Measurements from ENCODE around the gene INPP4B.

INPP4B gene

DNA sequence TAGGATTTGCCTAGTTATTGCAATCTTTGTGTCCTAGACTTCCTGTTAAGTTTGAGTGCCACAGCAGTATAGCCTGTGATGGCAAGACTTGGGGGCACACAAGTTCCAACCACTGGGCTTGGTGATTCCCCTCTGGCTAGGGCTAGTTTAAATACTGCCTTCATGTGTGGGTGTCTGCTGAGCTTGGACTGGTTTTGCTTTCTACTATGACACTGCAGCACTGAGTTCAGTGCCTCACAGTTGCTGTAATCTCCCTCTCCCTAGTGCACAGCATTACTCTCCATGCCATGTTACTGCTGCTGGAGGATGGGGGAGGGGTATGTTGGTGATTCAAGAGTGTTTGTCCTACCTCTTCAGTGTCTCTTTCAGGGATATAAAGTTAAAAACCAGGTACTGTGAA, 830.1 kb downstream of the INPP4B start:
- H4K12ac ChIP-seq (ENCODE audit: low read depth, low read length): no peak overlapping the region
- H3K4me1 ChIP-seq (ENCODE audit: control insufficient read depth in 1 of 2, insufficient read depth in 2 of 2, low read length in 2 of 2): no peaks in the 10 kb centered on the region
- no peak overlapping the region for H3K18ac ChIP-seq (ENCODE audit: low read length)
- no peaks in the 10 kb centered on the region for H3K79me2 ChIP-seq (ENCODE audit: control insufficient read depth, insufficient read depth, low read length, poor library complexity)
- no peak overlapping the region for H2BK12ac ChIP-seq (ENCODE audit: low read length)
- H3K23ac ChIP-seq (ENCODE audit: low read length): peak overlapping the region; percentile 80
- no peak overlapping the region for H4K8ac ChIP-seq (ENCODE audit: low read depth, low read length)
- no peaks in the 10 kb centered on the region for H3K27me3 ChIP-seq (ENCODE audit: insufficient read depth, low read length)
- H3K79me1 ChIP-seq (ENCODE audit: low read length): no peaks in the 10 kb centered on the region
- DNase-seq: no peak
- no peak overlapping the region for H3K4ac ChIP-seq (ENCODE audit: low read depth, low read length)
- no peak overlapping the region for H4K91ac ChIP-seq (ENCODE audit: low read depth, low read length)
- H3K9me3 ChIP-seq (ENCODE audit: insufficient read depth, low read depth, low read length): no peaks in the 10 kb centered on the region
- no peaks in the 10 kb centered on the region for H3K36me3 ChIP-seq (ENCODE audit: control insufficient read depth in 1 of 2, insufficient read depth in 2 of 2, low read length in 2 of 2)
- H2BK5ac ChIP-seq (ENCODE audit: low read depth, low read length, poor library complexity): no peak overlapping the region
- H3K14ac ChIP-seq (ENCODE audit: low read length): no peak overlapping the region
- H3K4me2 ChIP-seq (ENCODE audit: low read length): no peak overlapping the region
- no peak overlapping the region for H2BK120ac ChIP-seq (ENCODE audit: insufficient read depth, low read length, poor library complexity)
- no peak overlapping the region for H2AFZ ChIP-seq (ENCODE audit: insufficient read depth, low read length, poor library complexity)
- H3K4me3 ChIP-seq (ENCODE audit: low read depth, low read length): no peak overlapping the region
- no peak overlapping the region for H2AK5ac ChIP-seq (ENCODE audit: low read length)
- peak overlapping the region; percentile 26 for H3K9ac ChIP-seq (ENCODE audit: low read length)
- H3K27ac ChIP-seq (ENCODE audit: low read depth, low read length): no peak overlapping the region

DNA sequence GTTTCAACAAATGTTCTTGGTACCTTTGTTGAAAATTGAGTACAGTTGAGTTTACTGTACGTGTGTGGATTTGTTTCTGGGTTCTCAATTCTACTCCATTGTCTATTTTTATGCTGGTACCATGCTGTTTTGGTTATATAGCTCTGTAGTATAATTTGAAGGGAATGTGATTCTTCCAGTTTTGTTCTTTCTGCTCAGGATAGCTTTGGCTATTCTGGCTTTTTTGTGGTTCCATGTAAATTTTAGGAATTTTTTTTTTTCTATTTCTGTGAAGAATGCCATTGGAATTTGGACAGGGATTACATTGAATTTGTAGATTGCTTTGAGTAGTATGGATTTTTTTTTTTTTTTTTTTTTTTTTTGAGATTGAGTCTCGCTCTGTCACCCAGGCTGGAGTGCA, 836.4 kb downstream of the INPP4B start:
- no peak overlapping the region for H2BK5ac ChIP-seq (ENCODE audit: low read depth, low read length, poor library complexity)
- H3K27ac ChIP-seq (ENCODE audit: low read depth, low read length): no peak overlapping the region
- no peak overlapping the region for H2AK5ac ChIP-seq (ENCODE audit: low read length)
- H3K4me2 ChIP-seq (ENCODE audit: low read length): no peak overlapping the region
- H4K8ac ChIP-seq (ENCODE audit: low read depth, low read length): no peak overlapping the region
- H3K4me3 ChIP-seq (ENCODE audit: low read depth, low read length): no peak overlapping the region
- H3K27me3 ChIP-seq (ENCODE audit: insufficient read depth, low read length): no peaks in the 10 kb centered on the region
- H4K12ac ChIP-seq (ENCODE audit: low read depth, low read length): no peak overlapping the region
- H3K9me3 ChIP-seq (ENCODE audit: insufficient read depth, low read depth, low read length): no peaks in the 10 kb centered on the region
- no peaks in the 10 kb centered on the region for H3K79me1 ChIP-seq (ENCODE audit: low read length)
- H4K91ac ChIP-seq (ENCODE audit: low read depth, low read length): no peak overlapping the region
- no peak overlapping the region for H3K4ac ChIP-seq (ENCODE audit: low read depth, low read length)
- H3K14ac ChIP-seq (ENCODE audit: low read length): no peak overlapping the region
- H3K4me1 ChIP-seq (ENCODE audit: control insufficient read depth in 1 of 2, insufficient read depth in 2 of 2, low read length in 2 of 2): no peaks in the 10 kb centered on the region
- H2BK12ac ChIP-seq (ENCODE audit: low read length): no peak overlapping the region
- no peak overlapping the region for H3K18ac ChIP-seq (ENCODE audit: low read length)
- H2AFZ ChIP-seq (ENCODE audit: insufficient read depth, low read length, poor library complexity): no peak overlapping the region
- no peak overlapping the region for H3K23ac ChIP-seq (ENCODE audit: low read length)
- H2BK120ac ChIP-seq (ENCODE audit: insufficient read depth, low read length, poor library complexity): no peak overlapping the region
- H3K9ac ChIP-seq (ENCODE audit: low read length): no peak overlapping the region
- H3K79me2 ChIP-seq (ENCODE audit: control insufficient read depth, insufficient read depth, low read length, poor library complexity): no peaks in the 10 kb centered on the region
- H3K36me3 ChIP-seq (ENCODE audit: control insufficient read depth in 1 of 2, insufficient read depth in 2 of 2, low read length in 2 of 2): no peaks in the 10 kb centered on the region
- DNase-seq: peak in 1 of 2 donors; percentile 93
- no CpG with 5 or more reads among the region's 2 CpGs for WGBS (ENCODE audit: extremely low coverage, insufficient coverage, insufficient read length)

DNA sequence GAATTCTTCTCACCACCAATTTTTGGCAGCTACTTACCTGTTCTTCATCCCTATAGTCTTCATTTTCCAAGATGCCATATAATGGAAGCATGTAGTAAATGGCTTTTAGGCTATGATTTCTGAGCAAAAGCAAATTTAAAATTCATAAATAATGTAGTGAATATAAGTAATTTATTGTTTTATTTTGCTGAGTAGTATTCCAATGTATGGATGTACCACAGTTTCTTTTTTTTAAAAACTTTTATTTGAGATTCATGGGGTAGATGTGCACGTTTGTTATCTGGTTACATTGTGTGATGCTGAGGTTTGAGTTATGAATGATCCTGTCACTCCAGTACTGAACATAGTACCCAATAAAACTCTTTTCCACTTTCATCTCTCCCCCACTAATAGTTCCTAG, 840.6 kb downstream of the INPP4B start:
- Histone ChIP-seq H4K12ac (ENCODE audit: low read depth, low read length) (no peak overlapping the region), H3K9ac (ENCODE audit: low read length) (no peak overlapping the region), H3K27ac (ENCODE audit: low read depth, low read length) (no peak overlapping the region), H3K18ac (ENCODE audit: low read length) (no peak overlapping the region), H2AFZ (ENCODE audit: insufficient read depth, low read length, poor library complexity) (no peak overlapping the region), H4K8ac (ENCODE audit: low read depth, low read length) (no peak overlapping the region), H2AK5ac (ENCODE audit: low read length) (no peak overlapping the region), H3K14ac (ENCODE audit: low read length) (no peak overlapping the region), H2BK12ac (ENCODE audit: low read length) (no peak overlapping the region), H3K4ac (ENCODE audit: low read depth, low read length) (no peak overlapping the region), H2BK120ac (ENCODE audit: insufficient read depth, low read length, poor library complexity) (no peak overlapping the region), H3K27me3 (ENCODE audit: insufficient read depth, low read length) (no peaks in the 10 kb centered on the region), H3K4me2 (ENCODE audit: low read length) (no peak overlapping the region), H3K79me2 (ENCODE audit: control insufficient read depth, insufficient read depth, low read length, poor library complexity) (no peaks in the 10 kb centered on the region), H2BK5ac (ENCODE audit: low read depth, low read length, poor library complexity) (no peak overlapping the region), H3K4me1 (ENCODE audit: control insufficient read depth in 1 of 2, insufficient read depth in 2 of 2, low read length in 2 of 2) (no peaks in the 10 kb centered on the region), H4K91ac (ENCODE audit: low read depth, low read length) (no peak overlapping the region), H3K4me3 (ENCODE audit: low read depth, low read length) (no peak overlapping the region), H3K36me3 (ENCODE audit: control insufficient read depth in 1 of 2, insufficient read depth in 2 of 2, low read length in 2 of 2) (no peaks in the 10 kb centered on the region), H3K79me1 (ENCODE audit: low read length) (no peaks in the 10 kb centered on the region), H3K9me3 (ENCODE audit: insufficient read depth, low read depth, low read length) (no peaks in the 10 kb centered on the region), H3K23ac (ENCODE audit: low read length) (no peak overlapping the region)
- no CpG with 5 or more reads among the region's 1 CpG for WGBS (ENCODE audit: extremely low coverage, insufficient coverage, insufficient read length)
- no peak for DNase-seq

DNA sequence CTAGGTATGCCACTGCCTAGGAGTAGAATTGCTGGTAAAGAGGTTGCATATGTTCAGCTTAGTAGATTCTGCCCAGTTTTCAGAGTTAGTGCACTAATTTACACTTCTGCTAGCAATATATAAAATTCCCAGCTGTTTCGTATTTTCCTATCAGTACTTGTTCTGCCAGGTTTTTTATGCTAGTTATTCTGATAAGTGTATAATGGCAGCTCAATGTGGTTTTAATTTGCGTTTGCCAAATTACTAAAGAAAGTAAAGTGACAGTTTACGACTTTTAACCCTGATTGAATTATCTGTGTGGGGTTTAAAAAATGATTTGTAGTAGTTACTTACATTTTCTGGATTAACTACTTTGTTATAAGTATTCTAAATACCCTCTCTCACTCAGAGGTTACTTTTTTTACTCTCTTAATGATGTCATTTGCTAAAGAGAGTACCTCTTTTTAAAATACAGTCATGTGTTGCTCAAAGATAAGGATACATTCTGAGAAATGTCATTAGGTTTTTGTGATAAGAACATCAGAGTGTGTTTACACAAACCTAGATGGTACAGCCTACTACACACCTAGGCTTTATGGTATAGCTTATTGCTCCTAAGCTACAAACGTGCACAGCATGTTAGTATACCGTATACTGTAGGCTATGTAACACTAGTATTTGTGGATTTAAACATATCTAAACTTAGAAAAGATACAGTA, 846.5 kb downstream of the INPP4B start:
- Histone ChIP-seq H3K4me2 (ENCODE audit: low read length) (no peak overlapping the region), H2BK5ac (ENCODE audit: low read depth, low read length, poor library complexity) (no peak overlapping the region), H4K12ac (ENCODE audit: low read depth, low read length) (no peak overlapping the region), H3K9ac (ENCODE audit: low read length) (no peak overlapping the region), H2BK12ac (ENCODE audit: low read length) (no peak overlapping the region), H3K4me1 (ENCODE audit: control insufficient read depth in 1 of 2, insufficient read depth in 2 of 2, low read length in 2 of 2) (no peaks in the 10 kb centered on the region), H3K23ac (ENCODE audit: low read length) (no peak overlapping the region), H3K79me1 (ENCODE audit: low read length) (no peaks in the 10 kb centered on the region), H3K18ac (ENCODE audit: low read length) (no peak overlapping the region), H3K27me3 (ENCODE audit: insufficient read depth, low read length) (no peaks in the 10 kb centered on the region), H3K9me3 (ENCODE audit: insufficient read depth, low read depth, low read length) (peaks cover 1% of the 10 kb centered on the region), H2AK5ac (ENCODE audit: low read length) (no peak overlapping the region), H3K36me3 (ENCODE audit: control insufficient read depth in 1 of 2, insufficient read depth in 2 of 2, low read length in 2 of 2) (no peaks in the 10 kb centered on the region), H2AFZ (ENCODE audit: insufficient read depth, low read length, poor library complexity) (no peak overlapping the region), H3K79me2 (ENCODE audit: control insufficient read depth, insufficient read depth, low read length, poor library complexity) (no peaks in the 10 kb centered on the region), H2BK120ac (ENCODE audit: insufficient read depth, low read length, poor library complexity) (no peak overlapping the region), H3K4me3 (ENCODE audit: low read depth, low read length) (no peak overlapping the region), H3K14ac (ENCODE audit: low read length) (no peak overlapping the region), H4K91ac (ENCODE audit: low read depth, low read length) (no peak overlapping the region), H4K8ac (ENCODE audit: low read depth, low read length) (no peak overlapping the region), H3K27ac (ENCODE audit: low read depth, low read length) (no peak overlapping the region), H3K4ac (ENCODE audit: low read depth, low read length) (no peak overlapping the region)
- no peak for DNase-seq
- no CpG with 5 or more reads among the region's 5 CpGs for WGBS (ENCODE audit: extremely low coverage, insufficient coverage, insufficient read length)
